HEK293 (cell line): ENCODE data around the gene DYNLT1.

Source experiments
- CTCF ChIA-PET: fragments of 350-600 bp; formaldehyde crosslinking; extraction: SDS; loops from one replicate; lab custom pipeline; 2021; ENCODE audit warnings: antibody characterized with exemption; lab: Yijun Ruan, JAX
- POLR2A ChIA-PET: fragments of 300-600 bp; formaldehyde crosslinking; extraction: SDS; loops from one replicate; lab custom pipeline; 2020; ENCODE audit warnings: antibody characterized with exemption, inconsistent platforms; lab: Yijun Ruan, JAX
- H3K27ac ChIP-seq: fragments of 200-500 bp; sonication (Bioruptor generic); 2 replicates; pipeline ENCODE4 v1.5.1; 2014; ENCODE audit warnings: low read depth, low read length, control low read depth, inconsistent platforms; ENCODE audit errors: extremely low read depth
- H3K36me3 ChIP-seq, 2 experiments: fragments of 200-500 bp in 1 of 2; sonication (Bioruptor generic) in 1 of 2; 1 replicate in 1 of 2; 2 replicates in 1 of 2; pipeline ENCODE4 v1.5.1; 2014 to 2017; ENCODE audit warnings: inconsistent platforms in 2 of 2, low read length in 2 of 2; ENCODE audit not compliant: control insufficient read depth in 2 of 2, insufficient read depth in 1 of 2
- H3K4me1 ChIP-seq: fragments of 200-500 bp; sonication (Bioruptor generic); 2 replicates; pipeline ENCODE4 v1.5.1; 2014; ENCODE audit warnings: mild to moderate bottlenecking, low read length, inconsistent platforms; ENCODE audit not compliant: control insufficient read depth, insufficient read depth
- H3K4me3 ChIP-seq: 2 replicates; pipeline ENCODE4 v1.5.1; 2011; ENCODE audit warnings: low read depth, mild to moderate bottlenecking, control low read depth, low read length, moderate library complexity
- H3K9me3 ChIP-seq: fragments of 200-500 bp; sonication (Bioruptor generic); 2 replicates; pipeline ENCODE4 v1.5.1; 2014; ENCODE audit warnings: low read depth, low read length, inconsistent platforms; ENCODE audit not compliant: control insufficient read depth, insufficient read depth
- GLI4 ChIP-seq: fragments of 450-650 bp; formaldehyde crosslinking; IDR thresholded peaks from 2 replicates; pipeline ENCODE4 v1.5.1; 2016; ENCODE audit warnings: missing biosample characterization, missing genetic modification characterization
- HIC1 ChIP-seq: fragments of 450-650 bp; formaldehyde crosslinking; IDR thresholded peaks from 2 replicates; pipeline ENCODE4 v1.5.1; 2016; ENCODE audit warnings: missing biosample characterization, missing genetic modification characterization
- HOXD13 ChIP-seq: sonication (generic); formaldehyde crosslinking; IDR thresholded peaks from 2 replicates; pipeline ENCODE4 v1.8.0; 2022; ENCODE audit warnings: missing genetic modification reagents, borderline replicate concordance
- ZNF132 ChIP-seq: fragments of 450-650 bp; formaldehyde crosslinking; IDR thresholded peaks from 2 replicates; pipeline ENCODE4 v1.5.1; 2017; ENCODE audit warnings: missing biosample characterization, missing genetic modification characterization, borderline replicate concordance
- ZNF146 ChIP-seq: fragments of 450-650 bp; formaldehyde crosslinking; IDR thresholded peaks from 2 replicates; pipeline ENCODE4 v1.5.1; 2016; ENCODE audit warnings: missing biosample characterization, missing genetic modification characterization
- ZNF19 ChIP-seq: fragments of 450-650 bp; formaldehyde crosslinking; IDR thresholded peaks from 2 replicates; pipeline ENCODE4; 2016; ENCODE audit warnings: missing biosample characterization, missing genetic modification characterization, low read depth
- ZNF211 ChIP-seq: fragments of 450-650 bp; formaldehyde crosslinking; IDR thresholded peaks from 2 replicates; pipeline ENCODE4 v1.5.1; 2016; ENCODE audit warnings: low read depth, missing biosample characterization, missing genetic modification characterization
- ZNF311 ChIP-seq: fragments of 450-650 bp; formaldehyde crosslinking; IDR thresholded peaks from 2 replicates; pipeline ENCODE4 v1.5.1; 2017; ENCODE audit warnings: missing biosample characterization, missing genetic modification characterization, borderline replicate concordance
- ZNF354C ChIP-seq: fragments of 450-650 bp; formaldehyde crosslinking; IDR thresholded peaks from 2 replicates; pipeline ENCODE4 v1.5.1; 2016; ENCODE audit warnings: missing biosample characterization, missing genetic modification characterization, low read depth, borderline replicate concordance
- ZNF394 ChIP-seq: fragments of 450-650 bp; formaldehyde crosslinking; IDR thresholded peaks from 2 replicates; pipeline ENCODE4 v1.5.1; 2016; ENCODE audit warnings: missing biosample characterization, missing genetic modification characterization, mild to moderate bottlenecking, moderate library complexity, borderline replicate concordance
- ZNF426 ChIP-seq: fragments of 450-650 bp; formaldehyde crosslinking; IDR thresholded peaks from 2 replicates; pipeline ENCODE4 v1.5.1; 2017; ENCODE audit warnings: missing biosample characterization, missing genetic modification characterization, mild to moderate bottlenecking, inconsistent platforms, moderate library complexity
- ZNF596 ChIP-seq: fragments of 450-650 bp; IDR thresholded peaks from 2 replicates; pipeline ENCODE4 v1.5.0; 2018; ENCODE audit warnings: missing biosample characterization, mild to moderate bottlenecking, missing genetic modification characterization, moderate library complexity
- ZNF610 ChIP-seq: fragments of 450-650 bp; formaldehyde crosslinking; IDR thresholded peaks from 2 replicates; pipeline ENCODE4 v1.5.1; 2016; ENCODE audit warnings: missing biosample characterization, missing genetic modification characterization, borderline replicate concordance
- ZNF639 ChIP-seq: fragments of 450-650 bp; formaldehyde crosslinking; IDR thresholded peaks from 2 replicates; pipeline ENCODE4 v1.5.1; 2016; ENCODE audit warnings: missing biosample characterization, missing genetic modification characterization
- ZNF768 ChIP-seq: fragments of 450-650 bp; formaldehyde crosslinking; IDR thresholded peaks from 2 replicates; pipeline ENCODE4 v1.5.1; 2018; ENCODE audit warnings: missing biosample characterization, mild to moderate bottlenecking, missing genetic modification characterization
- ZNF830 ChIP-seq: fragments of 450-650 bp; IDR thresholded peaks from 2 replicates; pipeline ENCODE4 v1.5.0; 2018; ENCODE audit warnings: missing biosample characterization, missing genetic modification characterization, low read depth, mild to moderate bottlenecking, moderate library complexity
- TF ChIP-seq, protein P1 (sequence below): fragments of 450-650 bp; formaldehyde crosslinking; IDR thresholded peaks from 2 replicates; pipeline ENCODE4 v1.5.1; 2016; ENCODE audit warnings: missing biosample characterization, missing genetic modification characterization
- TF ChIP-seq, protein P2 (sequence below): fragments of 450-650 bp; formaldehyde crosslinking; IDR thresholded peaks from 2 replicates; pipeline ENCODE4 v1.5.1; 2016; ENCODE audit warnings: missing biosample characterization, missing genetic modification characterization
- TF ChIP-seq, protein P3 (sequence below): fragments of 450-650 bp; formaldehyde crosslinking; IDR thresholded peaks from 2 replicates; pipeline ENCODE4 v1.5.1; 2016; ENCODE audit warnings: missing biosample characterization, missing genetic modification characterization, borderline replicate concordance

The DYNLT1 gene

GRCh38 chr6:158684745-158685324 is 40.3 kb upstream of the DYNLT1 start:
- no peaks in the 10 kb centered on the region for H3K9me3 ChIP-seq
- no peak overlapping the region for H3K27ac ChIP-seq
- TF ChIP-seq, protein P1, sequence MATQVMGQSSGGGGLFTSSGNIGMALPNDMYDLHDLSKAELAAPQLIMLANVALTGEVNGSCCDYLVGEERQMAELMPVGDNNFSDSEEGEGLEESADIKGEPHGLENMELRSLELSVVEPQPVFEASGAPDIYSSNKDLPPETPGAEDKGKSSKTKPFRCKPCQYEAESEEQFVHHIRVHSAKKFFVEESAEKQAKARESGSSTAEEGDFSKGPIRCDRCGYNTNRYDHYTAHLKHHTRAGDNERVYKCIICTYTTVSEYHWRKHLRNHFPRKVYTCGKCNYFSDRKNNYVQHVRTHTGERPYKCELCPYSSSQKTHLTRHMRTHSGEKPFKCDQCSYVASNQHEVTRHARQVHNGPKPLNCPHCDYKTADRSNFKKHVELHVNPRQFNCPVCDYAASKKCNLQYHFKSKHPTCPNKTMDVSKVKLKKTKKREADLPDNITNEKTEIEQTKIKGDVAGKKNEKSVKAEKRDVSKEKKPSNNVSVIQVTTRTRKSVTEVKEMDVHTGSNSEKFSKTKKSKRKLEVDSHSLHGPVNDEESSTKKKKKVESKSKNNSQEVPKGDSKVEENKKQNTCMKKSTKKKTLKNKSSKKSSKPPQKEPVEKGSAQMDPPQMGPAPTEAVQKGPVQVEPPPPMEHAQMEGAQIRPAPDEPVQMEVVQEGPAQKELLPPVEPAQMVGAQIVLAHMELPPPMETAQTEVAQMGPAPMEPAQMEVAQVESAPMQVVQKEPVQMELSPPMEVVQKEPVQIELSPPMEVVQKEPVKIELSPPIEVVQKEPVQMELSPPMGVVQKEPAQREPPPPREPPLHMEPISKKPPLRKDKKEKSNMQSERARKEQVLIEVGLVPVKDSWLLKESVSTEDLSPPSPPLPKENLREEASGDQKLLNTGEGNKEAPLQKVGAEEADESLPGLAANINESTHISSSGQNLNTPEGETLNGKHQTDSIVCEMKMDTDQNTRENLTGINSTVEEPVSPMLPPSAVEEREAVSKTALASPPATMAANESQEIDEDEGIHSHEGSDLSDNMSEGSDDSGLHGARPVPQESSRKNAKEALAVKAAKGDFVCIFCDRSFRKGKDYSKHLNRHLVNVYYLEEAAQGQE (tag by site-specific recombination) = no peak
- TF ChIP-seq HOXD13 (no peak), ZNF311 (no peak), ZNF19 (tag by site-specific recombination) (no peak)
- TF ChIP-seq, all 188 proteins: peak for 0
- Histone ChIP-seq H3K4me1 (no peaks in the 10 kb centered on the region), H3K4me3 (no peak overlapping the region), H3K36me3 (no peaks in the 10 kb centered on the region)
- ChIA-PET CTCF (interaction anchor here (0.6 to 2.0 kb wide), 12 partner anchors 19 to 1679 kb away, joined by 3 to 9 read pairs (median 3); no protein-coding TSS in a partner anchor), POLR2A (interaction anchor here (0.8 kb wide), 1 partner anchor 40 kb away, joined by 3 read pairs; the partner anchor contains the start of gene DYNLT1)

- H3K4me3 ChIP-seq = no peak overlapping the region
- POLR2A ChIA-PET = interaction anchor here (0.8 kb wide), 1 partner anchor 40 kb away, joined by 3 read pairs; the partner anchor contains the start of gene DYNLT1
- no peaks in the 10 kb centered on the region for H3K36me3 ChIP-seq
- no peak for TF ChIP-seq ZNF768 (tag by site-specific recombination)
- no peak for TF ChIP-seq ZNF146 (tag by site-specific recombination)
- no peak for TF ChIP-seq ZNF639 (tag by site-specific recombination)
- no peak for TF ChIP-seq ZNF426 (tag by site-specific recombination)
- no peak for TF ChIP-seq ZNF354C
- TF ChIP-seq ZNF596 (tag by site-specific recombination) = no peak
- TF ChIP-seq GLI4 (tag by site-specific recombination) = no peak
- no peak overlapping the region for H3K27ac ChIP-seq
- no peaks in the 10 kb centered on the region for H3K4me1 ChIP-seq
- no peaks in the 10 kb centered on the region for H3K9me3 ChIP-seq
- CTCF ChIA-PET = interaction anchor here (0.6 to 2.0 kb wide), 11 partner anchors 21 to 1678 kb away, joined by 3 to 9 read pairs (median 3); no protein-coding TSS in a partner anchor
Observed at GRCh38 chr6:158684311-158684710, 39.8 kb upstream of the DYNLT1 start.

DNA sequence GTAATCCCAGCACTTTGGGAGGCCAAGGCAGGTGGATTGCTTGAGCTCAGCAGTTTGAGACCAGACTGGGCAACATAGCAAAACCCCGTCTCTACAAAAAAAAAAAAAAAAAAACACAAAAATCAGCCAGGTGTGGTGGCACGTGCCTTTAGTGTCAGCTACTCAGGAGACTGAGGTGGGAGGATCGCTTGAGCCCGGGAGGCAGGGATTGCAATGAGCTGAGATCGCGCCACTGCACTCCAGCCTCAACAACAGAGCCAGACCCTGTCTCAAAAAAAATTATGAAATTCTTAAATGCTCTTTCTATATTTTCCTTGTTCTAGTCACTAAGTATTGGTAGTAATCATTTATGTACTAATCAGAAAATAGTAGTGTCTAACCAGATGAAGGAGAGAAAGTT is 35.9 kb upstream of the DYNLT1 start:
- no peak overlapping the region for H3K27ac ChIP-seq
- POLR2A ChIA-PET = interaction anchor here (0.6 kb wide), 1 partner anchor 38 kb away, joined by 8 read pairs; no protein-coding TSS in a partner anchor
- CTCF ChIA-PET = interaction anchor here (0.6 to 1.6 kb wide), 3 partner anchors 11 to 460 kb away, joined by 3 to 5 read pairs (median 3); no protein-coding TSS in a partner anchor

More for the DNA sequence above, 35.9 kb upstream of the DYNLT1 start:
- no peaks in the 10 kb centered on the region for H3K36me3 ChIP-seq
- TF ChIP-seq ZNF830 (tag by site-specific recombination) (no peak), ZNF394 (tag by site-specific recombination) (no peak), ZNF132 (tag by site-specific recombination) (no peak), ZNF610 (no peak), HIC1 (tag by site-specific recombination) (no peak), ZNF211 (no peak)
- TF ChIP-seq, protein P2, sequence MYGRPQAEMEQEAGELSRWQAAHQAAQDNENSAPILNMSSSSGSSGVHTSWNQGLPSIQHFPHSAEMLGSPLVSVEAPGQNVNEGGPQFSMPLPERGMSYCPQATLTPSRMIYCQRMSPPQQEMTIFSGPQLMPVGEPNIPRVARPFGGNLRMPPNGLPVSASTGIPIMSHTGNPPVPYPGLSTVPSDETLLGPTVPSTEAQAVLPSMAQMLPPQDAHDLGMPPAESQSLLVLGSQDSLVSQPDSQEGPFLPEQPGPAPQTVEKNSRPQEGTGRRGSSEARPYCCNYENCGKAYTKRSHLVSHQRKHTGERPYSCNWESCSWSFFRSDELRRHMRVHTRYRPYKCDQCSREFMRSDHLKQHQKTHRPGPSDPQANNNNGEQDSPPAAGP (tag by site-specific recombination) = no peak
- TF ChIP-seq, protein P3, sequence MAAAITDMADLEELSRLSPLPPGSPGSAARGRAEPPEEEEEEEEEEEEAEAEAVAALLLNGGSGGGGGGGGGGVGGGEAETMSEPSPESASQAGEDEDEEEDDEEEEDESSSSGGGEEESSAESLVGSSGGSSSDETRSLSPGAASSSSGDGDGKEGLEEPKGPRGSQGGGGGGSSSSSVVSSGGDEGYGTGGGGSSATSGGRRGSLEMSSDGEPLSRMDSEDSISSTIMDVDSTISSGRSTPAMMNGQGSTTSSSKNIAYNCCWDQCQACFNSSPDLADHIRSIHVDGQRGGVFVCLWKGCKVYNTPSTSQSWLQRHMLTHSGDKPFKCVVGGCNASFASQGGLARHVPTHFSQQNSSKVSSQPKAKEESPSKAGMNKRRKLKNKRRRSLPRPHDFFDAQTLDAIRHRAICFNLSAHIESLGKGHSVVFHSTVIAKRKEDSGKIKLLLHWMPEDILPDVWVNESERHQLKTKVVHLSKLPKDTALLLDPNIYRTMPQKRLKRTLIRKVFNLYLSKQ (tag by site-specific recombination) = no peak
- no peak overlapping the region for H3K4me3 ChIP-seq
- H3K9me3 ChIP-seq = no peaks in the 10 kb centered on the region
- H3K4me1 ChIP-seq = no peaks in the 10 kb centered on the region
